LHCN-M2 (cell line): Measurements from ENCODE around the gene SIM1. TPM values are rescaled to one million over a fixed set of nuclear protein-coding genes. Genes with fewer than 3 reads are reported as not detected.

Experiments used
- DNase-seq: peaks from one replicate; pipeline ENCODE4 v3.0.0-alpha.2; 2012; ENCODE audit warnings: low read depth
- total RNA-seq: library from RNA; depleted of rRNA; stranded (reverse); fragments of >200 nt; gene quantifications from 2 replicates; pipeline ENCODE4 v1.2.3, GENCODE V29; 2014

The SIM1 gene
- total RNA-seq, 1 experiment from 2014 or later, result 4.7 TPM

- DNase-seq, result no peak
Observed at GRCh38 chr6:100457311-100457990, 7.3 kb downstream of the SIM1 start.

GRCh38 chr6:100456908-100457235, 7.8 kb downstream of the SIM1 start:
- no peak for DNase-seq

GRCh38 chr6:100456141-100456907, 8.4 kb downstream of the SIM1 start:
- DNase-seq, result no peak

GRCh38 chr6:100455230-100456124, 9.2 kb downstream of the SIM1 start:
- DNase-seq, result no peak

GRCh38 chr6:100454551-100455229, 10.0 kb downstream of the SIM1 start:
- DNase-seq, result no peak

GRCh38 chr6:100453701-100454521, 10.8 kb downstream of the SIM1 start:
- DNase-seq, result no peak

- DNase-seq, result no peak
Observed at GRCh38 chr6:100452998-100453397, 11.7 kb downstream of the SIM1 start.

- no peak for DNase-seq
Observed at GRCh38 chr6:100451577-100451976, 13.1 kb downstream of the SIM1 start.

- DNase-seq, result no peak
Observed at GRCh38 chr6:100449239-100449691, 15.5 kb downstream of the SIM1 start.

GRCh38 chr6:100447900-100448748, 16.6 kb downstream of the SIM1 start:
- no peak for DNase-seq

- no peak for DNase-seq
Observed at GRCh38 chr6:100447081-100447899, 17.4 kb downstream of the SIM1 start.

- no peak for DNase-seq
Observed at GRCh38 chr6:100446115-100447080, 18.3 kb downstream of the SIM1 start.

GRCh38 chr6:100445512-100445911, 19.2 kb downstream of the SIM1 start:
- DNase-seq, result no peak

GRCh38 chr6:100440935-100441334, 23.8 kb downstream of the SIM1 start:
- DNase-seq, result no peak

GRCh38 chr6:100435299-100435698, 29.4 kb downstream of the SIM1 start:
- peak; percentile 49 for DNase-seq

GRCh38 chr6:100433726-100434435, 30.8 kb downstream of the SIM1 start:
- DNase-seq, result no peak

GRCh38 chr6:100432136-100432535, 32.6 kb downstream of the SIM1 start:
- no peak for DNase-seq
